ENCODE measurements around the gene HSPA12A.

Gene HSPA12A

DNA sequence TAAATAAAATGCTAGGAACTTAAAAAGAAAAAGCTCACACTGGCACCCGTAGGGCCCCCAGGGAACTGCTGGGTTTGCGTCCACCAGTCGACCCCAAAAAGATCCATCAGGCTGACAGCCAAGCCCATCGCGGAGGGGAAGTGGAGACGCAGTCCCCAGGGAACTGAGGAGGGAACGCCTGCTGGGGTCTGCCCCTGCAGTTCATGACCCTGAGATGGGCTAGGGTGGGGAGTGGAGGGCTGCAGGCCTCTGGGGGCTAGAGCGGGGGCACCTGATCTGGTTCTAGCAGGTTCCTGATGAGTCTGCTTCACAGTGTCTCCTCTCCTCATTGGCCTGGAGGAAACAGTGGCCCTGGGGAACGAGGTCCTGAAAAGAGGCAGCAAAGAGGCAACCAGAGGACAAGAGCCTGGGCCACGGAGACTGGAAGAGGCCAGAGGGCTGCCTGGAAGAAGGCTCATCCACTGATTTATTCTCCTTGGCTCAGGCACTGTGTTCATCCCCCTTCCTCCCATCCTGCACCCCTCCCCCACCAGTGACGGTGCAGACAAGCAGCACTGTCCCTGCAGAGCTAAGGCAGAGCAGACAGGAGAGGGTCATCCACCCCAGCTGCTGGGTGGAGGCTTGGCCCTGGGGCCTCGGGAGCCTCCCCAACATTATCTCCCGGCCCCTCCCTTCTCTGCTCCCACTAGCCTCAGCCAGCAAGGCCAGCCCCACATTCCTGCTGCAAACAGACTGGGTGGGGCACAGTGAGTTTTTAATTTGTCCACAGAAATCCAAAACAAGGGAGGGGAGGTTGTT is 24.7 kb upstream of the HSPA12A start:
- ChIA-PET POLR2A (no interaction called here), CTCF (interaction anchor here (0.8 to 2.1 kb wide), 7 partner anchors 10 to 85 kb away, joined by 3 to 8 read pairs (median 6); no protein-coding TSS in a partner anchor)
- TF ChIP-seq, protein P1, sequence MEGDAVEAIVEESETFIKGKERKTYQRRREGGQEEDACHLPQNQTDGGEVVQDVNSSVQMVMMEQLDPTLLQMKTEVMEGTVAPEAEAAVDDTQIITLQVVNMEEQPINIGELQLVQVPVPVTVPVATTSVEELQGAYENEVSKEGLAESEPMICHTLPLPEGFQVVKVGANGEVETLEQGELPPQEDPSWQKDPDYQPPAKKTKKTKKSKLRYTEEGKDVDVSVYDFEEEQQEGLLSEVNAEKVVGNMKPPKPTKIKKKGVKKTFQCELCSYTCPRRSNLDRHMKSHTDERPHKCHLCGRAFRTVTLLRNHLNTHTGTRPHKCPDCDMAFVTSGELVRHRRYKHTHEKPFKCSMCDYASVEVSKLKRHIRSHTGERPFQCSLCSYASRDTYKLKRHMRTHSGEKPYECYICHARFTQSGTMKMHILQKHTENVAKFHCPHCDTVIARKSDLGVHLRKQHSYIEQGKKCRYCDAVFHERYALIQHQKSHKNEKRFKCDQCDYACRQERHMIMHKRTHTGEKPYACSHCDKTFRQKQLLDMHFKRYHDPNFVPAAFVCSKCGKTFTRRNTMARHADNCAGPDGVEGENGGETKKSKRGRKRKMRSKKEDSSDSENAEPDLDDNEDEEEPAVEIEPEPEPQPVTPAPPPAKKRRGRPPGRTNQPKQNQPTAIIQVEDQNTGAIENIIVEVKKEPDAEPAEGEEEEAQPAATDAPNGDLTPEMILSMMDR (IDR thresholded peaks at IDR 0.05; ENCODE audit: insufficient read depth, low read length, missing control alignments), result no peak
- DNase-seq (ENCODE audit: low read depth, low spot score), result no peak
- no peak overlapping the region for H3K4me3 ChIP-seq (ENCODE audit: low read depth, low read length)

DNA sequence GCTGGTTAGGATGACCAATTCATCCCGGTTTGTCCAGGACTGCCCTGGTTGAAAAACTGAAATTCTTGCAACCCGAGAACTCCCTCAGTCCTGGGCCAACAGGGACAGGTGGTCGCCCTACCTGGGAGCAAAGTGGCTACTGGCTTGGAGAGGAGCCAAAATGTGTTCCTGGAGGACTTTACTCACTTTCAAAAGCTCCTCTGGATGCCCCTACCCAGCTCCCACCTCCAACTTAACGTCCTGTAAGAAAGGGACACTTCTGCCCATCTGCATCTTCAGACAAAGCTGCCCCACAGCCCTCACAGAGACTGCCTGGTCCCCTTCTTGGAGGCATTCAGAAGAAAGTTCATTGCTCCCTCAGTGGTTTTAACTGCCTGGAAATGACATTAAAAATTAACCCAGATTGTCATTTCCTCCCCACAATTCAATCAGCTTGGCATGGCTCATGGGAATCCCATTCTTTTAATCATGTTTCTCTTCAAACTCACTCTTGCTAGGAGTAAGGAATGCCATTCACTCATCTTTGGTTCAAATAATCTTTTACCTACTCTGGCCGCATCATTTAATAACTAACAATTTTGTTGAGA is 24.0 kb upstream of the HSPA12A start:
- no peak for DNase-seq (ENCODE audit: low read depth, low spot score)
- TF ChIP-seq, protein P1 (IDR thresholded peaks at IDR 0.05; ENCODE audit: insufficient read depth, low read length, missing control alignments), result no peak
- no peak overlapping the region for H3K4me3 ChIP-seq (ENCODE audit: low read depth, low read length)
- POLR2A ChIA-PET, result no interaction called here
- CTCF ChIA-PET, result interaction anchor here (0.8 to 2.1 kb wide), 7 partner anchors 11 to 84 kb away, joined by 3 to 8 read pairs (median 6); no protein-coding TSS in a partner anchor

DNA sequence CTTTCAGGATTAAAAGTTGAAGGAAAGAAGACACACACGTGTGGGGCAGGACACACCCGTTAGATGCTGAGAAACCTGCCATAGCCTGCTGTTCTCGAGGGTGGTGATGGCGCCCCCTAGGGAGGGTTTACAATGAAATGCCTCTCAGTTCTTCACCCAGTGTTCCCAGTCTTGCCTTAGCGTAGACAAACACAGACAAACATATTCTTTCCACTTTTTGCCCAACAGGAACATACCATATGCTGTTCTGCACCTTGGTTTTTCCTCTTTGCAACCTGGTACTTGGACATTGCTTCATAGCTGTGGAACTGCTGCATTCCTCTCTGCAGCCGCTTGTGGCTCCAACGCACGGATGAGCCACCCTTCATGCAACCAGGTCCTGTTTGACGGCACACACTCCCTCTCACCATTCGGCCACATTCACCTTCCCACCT is 23.3 kb upstream of the HSPA12A start:
- CTCF ChIA-PET, result interaction anchor here (0.9 to 2.1 kb wide), 6 partner anchors 9 to 84 kb away, joined by 4 to 8 read pairs (median 6); no protein-coding TSS in a partner anchor
- TF ChIP-seq, protein P1 (IDR thresholded peaks at IDR 0.05; ENCODE audit: insufficient read depth, low read length, missing control alignments), result peak; percentile 14
- DNase-seq (ENCODE audit: low read depth, low spot score), result no peak
- no peak overlapping the region for H3K4me3 ChIP-seq (ENCODE audit: low read depth, low read length)
- POLR2A ChIA-PET, result no interaction called here

DNA sequence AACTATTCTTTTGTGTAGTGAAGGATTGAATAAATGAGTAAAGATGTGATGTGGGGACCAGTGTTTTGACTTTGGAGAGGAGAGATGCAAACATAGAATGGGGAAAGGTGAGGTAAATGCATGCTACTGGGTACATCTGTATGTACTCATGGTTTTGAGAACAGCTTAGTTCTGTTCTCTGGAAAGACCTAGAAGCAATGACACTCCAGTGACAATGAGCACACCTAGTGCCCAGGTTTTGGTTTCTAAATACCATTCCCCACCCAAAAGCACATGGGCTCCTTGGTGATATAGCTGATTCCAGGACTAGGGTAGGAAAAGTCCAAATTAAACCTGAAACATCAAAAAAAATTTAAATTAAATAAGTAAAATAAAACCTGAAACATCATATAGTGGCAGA is 22.6 kb upstream of the HSPA12A start:
- CTCF ChIA-PET, result interaction anchor here (0.7 to 2.1 kb wide), 5 partner anchors 8 to 83 kb away, joined by 3 to 8 read pairs (median 5); no protein-coding TSS in a partner anchor
- TF ChIP-seq, protein P1 (IDR thresholded peaks at IDR 0.05; ENCODE audit: insufficient read depth, low read length, missing control alignments), result no peak
- POLR2A ChIA-PET, result no interaction called here
- no peak for DNase-seq (ENCODE audit: low read depth, low spot score)
- no peak overlapping the region for H3K4me3 ChIP-seq (ENCODE audit: low read depth, low read length)

DNA sequence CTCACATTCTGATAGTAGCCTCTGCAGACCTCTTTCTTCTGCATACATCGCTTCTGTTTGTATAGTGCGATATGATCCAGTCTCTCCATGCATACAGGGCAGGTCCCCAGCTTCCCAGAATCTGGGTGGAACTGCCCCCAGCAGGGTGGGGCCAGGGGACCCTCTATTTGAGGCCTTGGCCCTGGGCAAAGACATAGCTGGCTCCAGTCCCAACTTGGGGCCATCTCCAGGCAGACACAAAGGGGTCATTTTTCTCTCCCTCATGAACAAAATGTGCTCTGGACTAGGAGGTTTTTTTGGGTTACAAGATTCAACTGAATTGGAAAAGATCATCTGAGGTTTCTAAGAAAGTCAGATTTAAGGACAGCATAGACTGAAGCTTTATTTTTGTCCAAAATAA is 21.1 kb upstream of the HSPA12A start:
- no peak overlapping the region for H3K4me3 ChIP-seq (ENCODE audit: low read depth, low read length)
- TF ChIP-seq, protein P1 (IDR thresholded peaks at IDR 0.05; ENCODE audit: insufficient read depth, low read length, missing control alignments), result no peak
- POLR2A ChIA-PET, result no interaction called here
- DNase-seq (ENCODE audit: low read depth, low spot score), result no peak
- CTCF ChIA-PET, result interaction anchor here (1.3 to 1.9 kb wide), 3 partner anchors 21 to 82 kb away, joined by 4 to 10 read pairs (median 8); no protein-coding TSS in a partner anchor

DNA sequence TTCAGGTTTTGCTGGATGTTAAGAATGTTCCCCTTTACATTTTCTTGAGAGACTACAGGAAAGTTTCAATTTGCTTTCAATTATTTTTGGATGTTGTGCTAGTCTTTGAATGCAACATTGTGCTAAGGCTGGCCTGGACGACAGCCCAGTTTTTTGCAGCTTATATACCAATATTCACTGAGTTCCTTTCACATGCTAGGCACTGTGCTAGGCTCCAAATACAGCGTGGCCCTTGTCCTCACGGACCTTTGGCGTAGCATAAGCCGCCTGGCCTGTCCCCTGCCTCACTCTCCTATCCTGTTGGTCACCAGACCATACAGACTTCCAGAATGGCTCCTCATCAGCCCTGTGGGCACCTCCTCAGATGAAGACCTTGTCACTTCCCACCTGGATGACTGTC is 19.5 kb upstream of the HSPA12A start:
- TF ChIP-seq, protein P1 (IDR thresholded peaks at IDR 0.05; ENCODE audit: insufficient read depth, low read length, missing control alignments), result no peak
- H3K4me3 ChIP-seq (ENCODE audit: low read depth, low read length), result no peak overlapping the region
- POLR2A ChIA-PET, result no interaction called here
- CTCF ChIA-PET, result interaction anchor here (0.6 kb wide), 1 partner anchor 71 kb away, joined by 3 read pairs; no protein-coding TSS in a partner anchor
- no peak for DNase-seq (ENCODE audit: low read depth, low spot score)

Data from AG04449 (cell line).